GM12872 (cell line): Measurements from ENCODE around the gene ZCCHC12.

ENCODE experiments used
- TF ChIP-seq, protein P1 (sequence below): IDR thresholded peaks from 3 replicates; pipeline ENCODE4 v1.5.1; 2011; ENCODE audit warnings: low read depth, mild to moderate bottlenecking, low read length, moderate library complexity; ENCODE audit not compliant: insufficient read depth

ZCCHC12 gene

DNA sequence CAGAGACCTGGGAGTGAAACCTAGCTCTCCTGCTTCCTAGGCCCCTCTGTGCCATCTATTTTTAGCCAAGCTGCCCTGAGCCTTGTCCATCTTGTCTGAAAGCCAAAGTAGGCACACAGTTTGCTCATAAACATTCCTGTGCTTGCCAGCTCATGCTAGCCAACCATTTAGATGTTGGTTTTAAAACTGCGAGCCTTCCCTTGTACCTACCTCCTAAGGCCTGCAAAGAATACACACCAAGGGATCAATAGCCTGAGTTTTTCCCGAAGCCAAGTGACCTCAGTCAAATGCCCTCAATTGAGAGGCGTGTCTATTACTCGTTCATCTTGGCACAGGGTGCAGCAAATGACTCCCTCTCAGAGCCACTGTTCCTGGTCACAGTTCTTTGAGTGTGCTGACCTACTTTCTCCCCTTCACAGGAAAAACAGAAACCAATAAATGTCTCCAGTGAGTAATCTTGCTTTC is 48.5 kb downstream of the ZCCHC12 start:
- TF ChIP-seq, protein P1, sequence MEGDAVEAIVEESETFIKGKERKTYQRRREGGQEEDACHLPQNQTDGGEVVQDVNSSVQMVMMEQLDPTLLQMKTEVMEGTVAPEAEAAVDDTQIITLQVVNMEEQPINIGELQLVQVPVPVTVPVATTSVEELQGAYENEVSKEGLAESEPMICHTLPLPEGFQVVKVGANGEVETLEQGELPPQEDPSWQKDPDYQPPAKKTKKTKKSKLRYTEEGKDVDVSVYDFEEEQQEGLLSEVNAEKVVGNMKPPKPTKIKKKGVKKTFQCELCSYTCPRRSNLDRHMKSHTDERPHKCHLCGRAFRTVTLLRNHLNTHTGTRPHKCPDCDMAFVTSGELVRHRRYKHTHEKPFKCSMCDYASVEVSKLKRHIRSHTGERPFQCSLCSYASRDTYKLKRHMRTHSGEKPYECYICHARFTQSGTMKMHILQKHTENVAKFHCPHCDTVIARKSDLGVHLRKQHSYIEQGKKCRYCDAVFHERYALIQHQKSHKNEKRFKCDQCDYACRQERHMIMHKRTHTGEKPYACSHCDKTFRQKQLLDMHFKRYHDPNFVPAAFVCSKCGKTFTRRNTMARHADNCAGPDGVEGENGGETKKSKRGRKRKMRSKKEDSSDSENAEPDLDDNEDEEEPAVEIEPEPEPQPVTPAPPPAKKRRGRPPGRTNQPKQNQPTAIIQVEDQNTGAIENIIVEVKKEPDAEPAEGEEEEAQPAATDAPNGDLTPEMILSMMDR: no peak
